NCI-H1092 (cell line): ENCODE data around the gene PIK3C2G.
A peak's percentile ranks its signal among the peaks of the same experiment; 100 is the strongest.

Experiments
- DNase-seq: peaks from one replicate; lab custom pipeline; 2025; lab: John Stamatoyannopoulos, UW

The PIK3C2G gene

GRCh38 chr12:18275981-18276380 lies 14.7 kb downstream of the PIK3C2G start:
- DNase-seq: no peak

GRCh38 chr12:18277196-18277595 lies 15.9 kb downstream of the PIK3C2G start:
- no peak for DNase-seq

- no peak for DNase-seq
Observed at GRCh38 chr12:18280728-18281127, 19.4 kb downstream of the PIK3C2G start.

GRCh38 chr12:18281941-18282340 lies 20.6 kb downstream of the PIK3C2G start:
- DNase-seq: no peak

GRCh38 chr12:18283831-18284230 lies 22.5 kb downstream of the PIK3C2G start:
- no peak for DNase-seq

- no peak for DNase-seq
Observed at GRCh38 chr12:18284386-18284785, 23.1 kb downstream of the PIK3C2G start.

- no peak for DNase-seq
Observed at GRCh38 chr12:18285161-18285560, 23.8 kb downstream of the PIK3C2G start.

GRCh38 chr12:18290386-18290785 lies 29.1 kb downstream of the PIK3C2G start:
- no peak for DNase-seq

- DNase-seq: no peak
Observed at GRCh38 chr12:18294889-18295288, 33.6 kb downstream of the PIK3C2G start.

GRCh38 chr12:18296201-18296908 lies 35.0 kb downstream of the PIK3C2G start:
- no peak for DNase-seq

GRCh38 chr12:18296909-18297280 lies 35.6 kb downstream of the PIK3C2G start:
- DNase-seq: no peak

GRCh38 chr12:18297902-18298301 lies 36.6 kb downstream of the PIK3C2G start:
- DNase-seq: no peak

- DNase-seq: no peak
Observed at GRCh38 chr12:18302809-18303430, 41.6 kb downstream of the PIK3C2G start.

GRCh38 chr12:18304609-18305008 lies 43.3 kb downstream of the PIK3C2G start:
- no peak for DNase-seq

GRCh38 chr12:18306311-18306710 lies 45.0 kb downstream of the PIK3C2G start:
- no peak for DNase-seq

GRCh38 chr12:18313306-18313705 lies 52.0 kb downstream of the PIK3C2G start:
- no peak for DNase-seq

- DNase-seq: peak; percentile 2
Observed at GRCh38 chr12:18320036-18320617, 58.8 kb downstream of the PIK3C2G start.

GRCh38 chr12:18320976-18321375 lies 59.7 kb downstream of the PIK3C2G start:
- DNase-seq: no peak

- no peak for DNase-seq
Observed at GRCh38 chr12:18323159-18323558, 61.8 kb downstream of the PIK3C2G start.

GRCh38 chr12:18327036-18327435 lies 65.7 kb downstream of the PIK3C2G start:
- no peak for DNase-seq

- DNase-seq: no peak
Observed at GRCh38 chr12:18332173-18332572, 70.9 kb downstream of the PIK3C2G start.

- DNase-seq: no peak
Observed at GRCh38 chr12:18339633-18340032, 78.3 kb downstream of the PIK3C2G start.

GRCh38 chr12:18340186-18340585 lies 78.9 kb downstream of the PIK3C2G start:
- no peak for DNase-seq

- no peak for DNase-seq
Observed at GRCh38 chr12:18340786-18341185, 79.5 kb downstream of the PIK3C2G start.
